Measurements from ENCODE around the gene SMIM24.
"Not testable (repeated sequence)": the region's sequence is repeated elsewhere in the genome, so short reads cannot be mapped to it uniquely, and the experiment has no call there.

The SMIM24 gene

DNA sequence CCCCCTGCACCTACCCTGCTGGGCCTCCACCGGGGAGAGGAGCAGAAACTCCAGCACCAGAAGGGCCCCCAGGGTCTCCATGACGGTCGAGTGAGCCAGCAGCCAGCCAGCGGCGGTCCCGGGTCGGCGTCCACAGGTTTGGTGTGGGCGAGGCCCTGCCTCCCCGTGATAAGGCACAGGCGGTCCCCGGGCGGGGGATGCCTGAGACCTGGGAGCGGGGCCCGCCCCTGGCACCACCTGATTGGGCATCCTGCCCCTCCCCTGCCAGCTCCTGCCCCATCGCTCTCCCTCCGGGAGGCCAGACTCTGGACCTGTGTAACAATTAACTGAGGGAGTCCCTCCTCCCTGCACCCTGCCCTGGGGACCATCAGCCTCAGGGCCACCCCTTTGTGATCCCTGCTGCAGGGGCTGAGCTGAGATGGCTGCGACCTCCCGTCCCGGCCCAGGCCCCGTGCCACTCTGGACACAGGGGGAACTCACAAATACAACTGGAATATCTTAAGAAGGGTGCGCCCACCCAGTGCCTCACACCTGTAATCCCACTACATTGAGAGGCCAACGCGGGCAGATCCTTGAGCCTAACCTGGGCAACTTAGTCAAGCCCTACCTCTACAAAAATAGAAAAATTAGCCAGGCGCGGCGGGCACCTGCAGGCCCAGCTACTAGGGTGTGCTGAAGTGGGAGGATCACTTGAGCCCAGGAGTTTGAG lies at the start of gene SMIM24:
SMIM24 (minus strand) TSS at position 143 of the 709 bp plus-strand sequence; CDS start at position 81, 62 bp downstream.
- DNase-seq (ENCODE audit: low spot score) = no peak

DNA sequence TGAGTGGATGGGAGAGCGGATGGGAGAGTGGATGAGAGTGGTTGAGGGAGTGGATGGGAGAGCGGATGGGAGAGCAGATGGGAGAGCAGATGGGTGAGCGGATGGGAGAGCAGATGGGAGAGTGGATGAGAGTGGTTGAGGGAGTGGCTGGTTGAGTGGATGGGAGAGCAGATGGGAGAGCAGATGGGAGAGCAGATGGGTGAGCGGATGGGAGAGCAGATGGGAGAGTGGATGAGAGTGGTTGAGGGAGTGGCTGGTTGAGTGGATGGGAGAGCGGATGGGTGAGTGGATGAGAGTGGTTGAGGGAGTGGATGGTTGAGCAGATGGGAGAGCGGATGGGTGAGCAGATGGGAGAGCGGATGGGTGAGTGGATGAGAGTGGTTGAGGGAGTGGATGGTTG lies 49.0 kb upstream of the SMIM24 start:
- DNase-seq (ENCODE audit: low spot score) = not testable (repeated sequence)

DNA sequence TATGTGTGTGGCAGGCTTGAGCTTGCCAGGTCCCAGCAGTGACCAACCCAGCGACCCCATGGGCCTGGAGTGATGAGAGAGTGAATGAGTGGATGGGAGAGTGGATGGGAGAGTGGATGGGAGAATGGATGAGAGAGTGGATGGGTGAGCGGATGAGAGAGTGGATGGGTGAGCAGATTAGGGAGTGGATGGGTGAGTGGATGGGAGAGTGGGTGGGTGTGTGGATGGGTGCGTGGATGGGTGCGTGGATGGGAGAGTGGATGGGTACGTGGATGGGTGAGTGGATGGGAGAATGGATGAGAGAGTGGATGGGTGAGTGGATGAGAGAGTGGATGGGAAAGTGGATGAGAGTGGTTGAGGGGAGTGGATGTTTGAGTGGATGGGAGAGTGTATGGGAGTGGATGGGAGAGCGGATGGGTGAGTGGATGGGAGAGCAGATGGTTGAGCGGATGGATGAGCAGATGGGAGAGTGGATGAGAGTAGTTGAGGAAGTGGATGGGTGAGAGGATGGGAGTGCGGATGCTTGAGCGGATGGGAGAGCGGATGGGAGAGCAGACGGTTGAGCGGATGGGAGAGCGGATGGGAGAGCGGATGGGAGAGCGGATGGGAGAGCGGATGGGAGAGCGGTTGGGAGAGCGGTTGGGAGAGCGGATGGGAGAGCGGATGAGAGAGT lies 48.4 kb upstream of the SMIM24 start:
- DNase-seq (ENCODE audit: low spot score) = no peak

DNA sequence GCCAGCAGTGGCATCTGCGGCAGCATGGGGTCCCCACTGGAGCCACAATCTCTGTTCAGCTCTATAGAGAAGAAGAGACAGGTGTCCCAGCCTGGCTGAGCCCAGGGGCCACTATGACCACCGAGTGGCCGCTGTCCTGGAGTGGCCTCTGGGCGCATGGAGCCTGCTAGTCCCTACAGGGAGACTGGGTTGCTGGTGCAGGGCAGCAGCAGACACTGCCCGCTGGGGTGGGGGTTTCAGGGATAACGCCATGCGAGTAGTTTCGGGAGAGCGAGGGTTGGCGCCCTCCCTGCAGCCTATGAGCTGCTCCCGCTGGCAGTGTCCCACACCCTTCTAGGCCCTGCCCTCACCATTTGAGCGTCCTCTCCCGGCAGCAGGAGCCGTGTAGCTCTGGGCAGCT lies 47.8 kb upstream of the SMIM24 start:
- no peak for DNase-seq (ENCODE audit: low spot score)

DNA sequence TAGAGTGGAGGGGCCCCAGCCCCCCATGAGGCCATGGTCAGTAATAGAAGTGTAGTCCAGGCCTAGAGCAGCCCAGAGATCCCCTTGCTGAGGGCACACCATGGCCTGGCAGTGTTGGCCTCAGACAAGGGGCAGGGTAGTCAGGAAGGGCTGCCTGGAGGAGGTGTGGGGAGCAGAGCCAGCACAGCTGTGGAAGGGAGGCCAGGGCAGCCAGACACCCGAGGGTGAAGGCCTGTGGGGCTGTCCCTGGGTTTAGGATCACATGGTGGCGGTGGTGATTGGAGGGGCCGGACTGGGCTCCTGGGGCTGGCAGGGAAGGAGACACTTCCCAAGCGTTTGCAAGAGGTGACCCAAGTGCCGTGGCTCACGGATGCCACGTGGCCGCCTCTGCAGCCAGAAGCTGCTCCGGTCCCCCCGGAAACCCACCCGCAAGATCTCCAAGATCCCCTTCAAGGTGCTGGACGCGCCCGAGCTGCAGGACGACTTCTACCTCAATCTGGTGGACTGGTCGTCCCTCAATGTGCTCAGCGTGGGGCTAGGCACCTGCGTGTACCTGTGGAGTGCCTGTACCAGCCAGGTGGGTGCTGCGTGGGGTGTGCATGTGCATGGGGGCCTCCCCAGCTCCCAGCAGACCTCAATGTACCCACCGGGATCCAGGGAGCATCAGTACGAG lies 47.0 kb upstream of the SMIM24 start:
- no peak for DNase-seq (ENCODE audit: low spot score)

DNA sequence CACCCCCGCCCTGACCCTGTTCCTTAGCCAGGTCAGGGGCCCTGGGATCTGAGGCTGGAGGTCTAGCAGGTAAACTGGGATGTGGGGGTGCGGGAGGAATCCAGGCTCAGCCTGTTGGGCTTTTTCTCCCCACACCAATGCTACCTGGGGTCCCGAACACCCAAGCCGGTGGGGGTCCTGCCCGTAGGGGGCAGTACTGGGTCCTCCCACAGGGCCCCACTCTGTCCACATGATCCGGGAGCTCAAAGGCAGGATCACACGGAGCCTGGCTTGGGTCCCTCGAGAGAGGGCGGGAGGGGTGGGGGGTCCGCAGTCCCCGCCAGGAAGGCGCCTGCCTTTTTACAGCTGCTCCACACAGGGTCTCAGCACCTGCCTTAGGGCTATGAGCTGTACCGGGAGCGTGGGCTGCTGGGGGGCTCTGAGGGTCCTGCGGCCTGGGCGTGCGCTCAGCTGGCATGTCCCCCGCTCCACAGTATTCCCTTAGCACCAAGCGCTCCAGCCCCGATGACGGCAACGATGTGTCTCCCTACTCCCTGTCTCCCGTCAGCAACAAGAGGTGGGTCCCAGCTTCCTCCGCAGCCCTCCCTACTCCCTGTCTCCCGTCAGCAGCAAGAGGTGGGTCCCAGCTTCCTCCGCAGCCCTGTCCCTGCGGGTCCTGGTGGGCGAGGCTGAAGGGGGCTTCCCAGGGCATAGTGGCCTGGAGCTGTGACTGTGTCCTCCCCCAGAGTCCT lies 46.3 kb upstream of the SMIM24 start:
- DNase-seq (ENCODE audit: low spot score) = no peak

DNA sequence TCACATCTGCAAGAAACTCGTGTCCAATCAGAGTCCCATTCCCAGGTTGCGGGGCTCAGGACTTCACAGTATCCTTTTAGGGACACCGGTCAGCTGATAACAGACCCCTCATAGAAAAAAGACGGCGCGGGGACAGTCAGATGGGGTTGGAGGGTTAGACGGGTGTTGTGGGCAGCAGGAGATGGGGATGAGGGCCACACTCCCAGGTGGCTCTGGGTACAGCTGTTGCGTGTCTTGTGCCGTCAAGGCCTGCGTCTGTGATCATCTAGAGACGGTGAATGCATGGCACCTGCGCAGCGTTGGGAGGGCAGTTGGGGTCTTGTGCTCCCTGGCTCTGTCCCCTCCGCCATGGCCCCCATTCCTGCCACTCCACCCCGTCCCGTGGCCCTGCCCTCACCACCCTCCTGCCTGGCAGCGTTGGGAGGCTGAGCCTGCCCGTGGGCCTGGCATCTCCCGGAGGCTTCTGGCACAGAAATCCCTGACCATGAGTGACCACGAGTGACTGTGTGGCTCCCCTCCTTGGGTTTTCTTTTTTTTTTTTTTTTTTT lies 44.7 kb upstream of the SMIM24 start:
- DNase-seq (ENCODE audit: low spot score) = no peak

DNA sequence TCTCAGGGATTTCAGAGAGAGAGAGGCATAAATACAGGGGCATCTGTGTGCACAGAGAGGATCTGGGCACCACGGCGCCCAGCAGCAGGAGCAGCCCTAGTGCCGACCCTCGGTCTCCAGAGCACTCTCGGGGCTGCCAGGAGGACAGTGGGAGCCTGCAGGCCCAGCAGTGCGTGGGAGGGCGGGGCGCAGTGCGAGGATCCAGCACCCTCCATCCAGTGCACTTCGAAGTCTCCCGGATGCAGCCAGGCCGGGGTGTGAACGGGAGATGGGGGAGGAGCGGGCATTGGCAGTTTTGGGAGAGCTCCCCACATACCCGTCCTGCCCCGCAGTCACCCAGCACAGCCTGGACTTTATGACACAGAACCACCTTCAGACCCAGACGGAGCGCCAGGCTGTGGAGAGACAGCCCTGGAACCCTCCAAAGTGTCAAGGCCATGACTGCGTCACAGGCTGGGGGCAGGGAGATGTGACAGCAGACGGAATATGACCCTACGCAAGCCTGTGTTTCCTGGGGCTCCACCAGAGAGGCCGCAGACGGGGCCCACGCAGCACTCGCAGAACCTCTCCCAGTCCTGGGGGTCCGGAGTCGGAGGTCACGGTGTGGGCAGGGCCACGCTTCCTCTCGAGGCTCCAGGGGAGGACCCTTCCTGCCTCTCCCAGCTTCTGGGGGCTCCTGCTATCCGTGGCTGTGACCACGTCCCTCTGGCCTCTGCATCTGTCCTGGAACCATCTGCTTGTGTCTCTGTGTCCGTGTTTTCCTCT lies 43.9 kb upstream of the SMIM24 start:
- no peak for DNase-seq (ENCODE audit: low spot score)

DNA sequence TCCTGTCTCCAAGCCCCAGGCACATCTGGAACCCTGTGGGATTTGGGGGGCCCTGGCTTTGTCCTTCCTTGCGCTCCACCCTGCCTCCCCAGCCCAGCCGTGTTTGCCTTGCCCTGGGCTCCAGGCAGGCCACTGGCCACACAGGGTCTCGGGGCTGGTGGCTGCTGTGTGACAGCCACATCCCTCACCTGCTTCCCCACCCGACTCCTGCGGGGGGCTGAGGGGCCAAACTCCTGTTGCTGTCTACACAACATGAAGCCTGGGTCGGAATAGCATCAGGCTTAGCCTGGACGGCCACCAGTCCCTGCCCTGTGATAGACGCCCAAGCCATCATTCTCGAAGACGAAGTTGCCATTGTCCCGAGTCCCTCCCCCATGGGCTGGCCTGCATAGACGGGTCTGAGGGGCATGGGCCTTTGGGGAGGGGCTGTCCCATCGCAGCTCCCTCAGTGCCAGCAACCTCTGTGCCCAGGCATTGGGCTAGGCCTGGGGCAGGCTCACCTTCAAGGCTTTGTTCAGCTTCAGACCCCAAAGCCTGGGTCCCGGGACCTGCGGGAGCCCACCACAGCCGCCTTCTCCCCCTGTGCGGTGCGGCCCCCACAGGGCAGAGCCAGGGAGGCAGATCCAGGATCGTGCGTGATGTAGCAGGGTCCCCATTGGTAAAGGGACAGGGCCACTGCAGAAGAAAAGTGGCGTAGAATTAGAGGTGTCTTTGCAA lies 43.2 kb upstream of the SMIM24 start:
- DNase-seq (ENCODE audit: low spot score) = no peak

DNA sequence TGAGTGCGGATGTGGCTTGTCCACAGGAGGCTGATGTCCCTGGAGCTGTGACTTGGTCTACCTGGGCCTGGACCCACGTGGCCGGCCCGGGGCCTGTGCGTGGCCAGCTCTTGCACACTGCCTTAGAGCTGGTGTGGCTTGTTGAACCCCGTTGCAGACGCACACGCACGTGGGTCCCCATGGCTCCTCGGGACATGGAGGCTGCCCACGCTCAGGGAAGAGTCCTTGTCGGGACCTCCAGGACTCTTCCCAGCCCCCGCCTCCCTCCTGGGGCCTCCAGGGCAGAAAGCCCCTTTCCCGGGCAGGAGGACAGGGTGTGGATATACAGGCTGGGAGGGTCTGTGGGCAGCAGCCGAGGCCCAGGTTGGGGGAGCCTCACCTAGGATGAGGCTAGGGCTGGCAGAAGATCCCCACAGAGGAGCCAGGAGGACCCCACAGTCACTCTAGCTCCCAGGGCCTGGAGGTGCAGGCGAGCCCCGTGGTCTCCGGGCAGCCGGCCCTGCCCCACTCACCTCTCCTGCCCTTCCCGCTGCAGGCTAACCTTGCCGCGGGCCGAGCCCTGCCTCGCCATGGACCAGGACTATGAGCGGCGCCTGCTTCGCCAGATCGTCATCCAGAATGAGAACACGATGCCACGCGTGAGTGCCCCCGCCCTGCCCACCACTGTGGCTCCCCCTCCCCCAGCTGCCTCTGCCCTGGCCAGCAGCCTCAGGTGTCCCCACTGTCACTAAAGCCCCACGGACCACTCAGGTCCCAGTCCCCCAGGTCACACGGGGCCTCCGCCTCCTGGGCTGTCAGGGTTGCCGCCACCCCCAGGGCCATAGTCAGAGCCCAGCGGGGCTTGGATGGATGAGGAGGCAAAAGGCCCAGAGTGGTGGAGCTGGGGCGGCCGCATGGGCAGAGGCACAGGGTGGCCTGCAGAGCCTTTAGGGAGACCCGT lies 42.4 kb upstream of the SMIM24 start:
- no peak for DNase-seq (ENCODE audit: low spot score)

DNA sequence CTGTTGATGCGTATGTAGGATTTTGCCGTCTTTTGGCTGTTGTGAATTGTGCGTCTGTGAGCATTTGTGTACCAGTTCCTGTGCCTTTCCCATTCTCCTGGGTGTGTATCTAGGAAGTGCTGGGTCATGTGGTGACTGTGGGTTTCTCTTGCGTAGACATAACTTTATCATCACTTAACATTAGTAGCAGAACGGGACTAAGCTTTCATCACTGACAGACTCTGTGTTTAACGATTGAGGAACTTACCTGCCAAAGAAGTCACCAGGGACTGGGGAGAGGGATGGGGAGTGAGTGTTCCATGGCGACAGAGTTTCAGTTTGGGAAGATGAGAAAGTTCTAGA lies 40.8 kb upstream of the SMIM24 start:
- no peak for DNase-seq (ENCODE audit: low spot score)

DNA sequence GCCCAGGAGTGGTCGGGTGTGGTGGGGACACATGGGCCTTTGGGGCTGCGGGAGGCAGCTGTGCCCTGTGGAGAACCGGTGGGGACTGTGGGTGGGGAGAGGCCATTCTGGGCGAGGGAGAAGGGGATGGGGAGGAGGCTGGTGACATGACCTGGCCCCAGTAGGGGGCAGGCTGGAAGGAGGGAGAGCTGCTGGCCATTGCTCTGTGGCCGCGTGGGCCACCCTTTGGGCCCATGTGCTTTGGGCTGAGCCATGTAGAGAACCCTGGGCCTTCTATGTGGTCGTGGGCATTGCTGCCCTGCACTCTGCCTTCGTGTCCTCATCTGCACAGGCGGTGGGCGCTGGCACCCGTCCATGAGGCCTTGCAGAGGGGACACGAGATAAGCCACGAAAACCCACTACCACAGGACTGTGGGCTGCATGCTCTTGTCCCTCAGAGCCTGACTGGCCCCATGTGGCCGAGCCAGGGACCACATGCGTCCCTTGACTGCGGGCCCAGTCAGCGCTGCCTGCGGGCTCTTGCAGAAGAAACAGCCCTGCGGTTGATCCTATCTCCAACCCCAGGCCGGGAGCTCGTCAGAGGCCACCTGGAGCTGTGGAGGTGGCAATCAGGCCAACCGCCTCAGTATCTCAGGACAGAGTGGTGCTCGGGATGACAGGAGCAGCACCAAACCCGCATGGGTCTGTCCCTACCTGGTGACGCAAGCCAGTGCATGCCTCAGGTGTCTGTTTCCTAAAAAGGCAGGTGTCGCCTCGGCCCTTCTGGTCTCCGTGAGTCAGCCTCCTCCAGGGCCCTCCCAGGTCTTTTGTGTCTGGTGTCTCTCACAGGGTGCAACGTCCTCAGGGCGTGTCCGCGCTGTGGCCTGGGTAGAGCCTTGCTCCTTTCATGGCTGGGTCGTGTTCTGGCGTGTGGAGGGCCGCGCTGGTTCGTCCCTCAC lies 40.1 kb upstream of the SMIM24 start:
- no peak for DNase-seq (ENCODE audit: low spot score)

DNA sequence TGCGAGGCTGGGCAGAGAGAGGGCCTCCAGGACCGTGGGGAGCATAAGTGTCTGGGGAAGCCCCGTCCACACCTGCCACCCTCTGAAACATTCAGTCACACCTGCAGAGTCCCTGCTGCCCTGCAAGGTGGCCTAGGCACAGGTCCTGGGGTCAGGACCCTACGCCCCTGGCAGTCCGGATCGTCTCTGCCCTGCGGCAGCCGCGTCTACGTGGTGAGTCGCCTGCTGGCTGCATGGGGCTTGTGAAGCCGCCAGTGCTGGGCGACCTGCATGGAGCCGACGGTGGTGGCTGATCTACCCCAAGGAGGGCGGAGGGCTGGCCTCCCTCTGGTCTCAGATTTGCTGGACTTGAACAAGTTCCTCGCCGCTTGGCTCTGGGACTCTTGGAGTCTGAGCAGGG lies 38.8 kb upstream of the SMIM24 start:
- DNase-seq (ENCODE audit: low spot score) = no peak

DNA sequence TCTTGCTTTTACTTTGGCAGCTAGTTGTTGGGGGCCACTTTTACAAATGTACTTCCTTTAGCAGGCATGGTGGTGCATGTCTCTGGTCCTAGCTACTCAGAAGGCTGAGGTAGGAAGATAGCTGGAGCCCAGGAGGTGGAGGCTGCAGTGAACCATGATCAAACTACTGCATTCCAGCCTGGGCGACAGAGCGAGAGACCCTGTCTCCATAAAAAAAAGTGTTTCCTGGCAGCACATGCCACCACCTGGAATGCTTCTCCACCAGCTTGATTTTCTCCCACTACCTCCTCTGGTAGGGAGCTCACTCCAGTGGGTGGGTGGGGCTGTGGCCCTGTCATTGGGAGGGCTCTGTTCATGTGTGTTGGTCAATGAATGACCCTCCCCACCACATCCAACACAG lies 38.3 kb upstream of the SMIM24 start:
- DNase-seq (ENCODE audit: low spot score) = no peak

DNA sequence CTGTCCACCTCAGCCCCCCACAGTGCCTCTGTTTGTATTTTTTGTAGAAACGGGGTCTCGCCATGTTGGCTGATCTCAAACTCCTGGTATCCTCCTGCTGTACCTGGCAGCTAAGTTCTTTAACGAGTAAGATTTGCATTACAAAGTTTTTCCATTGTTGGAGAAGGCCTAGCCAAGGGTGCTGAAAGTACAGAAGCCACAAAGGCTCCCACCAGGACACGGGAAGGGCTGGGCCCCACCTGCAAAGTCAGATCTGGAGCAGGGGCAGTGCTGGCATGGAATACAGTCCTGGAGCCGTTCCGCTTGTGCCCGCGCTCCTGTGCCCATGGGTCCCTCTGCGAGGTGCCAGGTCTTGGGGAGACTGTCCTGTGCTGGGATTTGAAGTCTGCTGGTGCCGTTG lies 37.9 kb upstream of the SMIM24 start:
- DNase-seq (ENCODE audit: low spot score) = no peak

DNA sequence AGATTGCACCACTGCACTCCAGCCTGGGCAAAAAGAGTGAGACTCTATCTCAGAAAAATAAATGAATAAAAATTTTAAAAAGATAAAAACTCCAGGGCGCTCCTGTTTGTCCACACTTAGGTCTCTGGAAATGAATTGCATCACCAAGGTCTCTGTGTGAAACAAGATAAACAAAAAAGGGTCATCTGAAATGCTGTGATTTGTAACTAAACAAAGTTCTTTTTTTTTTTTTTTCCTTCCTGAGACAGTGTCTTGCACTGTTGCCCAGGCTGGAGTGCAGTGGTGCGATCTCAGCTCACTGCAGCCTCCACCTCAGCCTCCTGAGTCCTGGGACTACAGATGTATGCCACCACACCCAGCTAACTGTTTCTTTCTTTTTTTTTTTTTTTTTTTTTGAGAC lies 37.3 kb upstream of the SMIM24 start:
- DNase-seq (ENCODE audit: low spot score) = no peak

DNA sequence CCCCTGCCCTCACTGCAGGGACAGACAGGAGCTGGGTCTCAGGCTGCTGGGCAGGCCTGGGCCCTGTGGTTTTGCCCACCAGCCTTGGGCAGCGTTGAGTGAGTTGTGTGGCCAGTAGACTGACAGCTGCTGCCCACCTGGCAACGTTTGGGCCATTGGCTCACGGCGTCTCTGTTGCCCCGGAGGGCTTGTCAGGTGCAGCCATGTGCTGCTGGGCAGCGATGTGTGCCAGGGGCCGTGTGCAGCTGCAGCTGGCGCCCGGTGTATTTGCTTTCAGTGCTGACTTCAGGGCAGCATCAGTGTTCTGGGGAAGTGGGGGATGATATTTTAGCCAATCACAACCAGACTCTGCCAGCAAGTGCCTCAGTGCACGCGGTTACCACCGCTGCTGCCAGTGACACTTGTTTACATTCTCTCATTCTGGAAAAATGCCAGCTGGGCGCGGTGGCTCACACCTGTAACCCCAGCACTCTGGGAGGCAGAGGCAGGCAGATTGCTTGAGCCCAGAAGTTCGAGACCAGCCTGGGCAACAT lies 36.4 kb upstream of the SMIM24 start:
- DNase-seq (ENCODE audit: low spot score) = no peak

DNA sequence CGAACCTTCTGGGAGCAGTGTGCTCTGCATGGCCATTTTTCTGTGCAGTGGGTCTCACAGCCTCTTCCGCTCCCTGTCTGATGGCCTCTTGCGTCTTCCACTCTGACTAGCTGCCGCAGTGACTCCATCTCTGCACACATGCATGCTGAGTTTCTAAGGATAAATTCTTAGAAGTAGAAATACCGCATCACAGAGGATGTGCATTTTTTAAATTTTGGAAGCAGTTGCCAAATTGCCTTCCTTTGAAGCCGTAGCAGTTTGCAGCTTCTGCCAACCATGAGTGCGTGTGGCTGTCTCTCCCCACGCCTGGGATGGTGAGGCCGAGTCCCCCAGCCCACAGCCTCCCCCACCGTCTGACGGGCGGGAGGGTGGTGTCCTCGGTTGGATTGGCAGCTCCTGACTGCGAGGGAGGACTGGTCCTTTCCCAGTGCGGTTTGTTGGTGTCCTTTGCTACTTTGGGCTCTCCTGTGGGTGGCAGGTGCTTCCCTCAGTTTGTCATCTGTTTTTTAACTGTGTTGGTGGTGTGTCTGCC lies 35.6 kb upstream of the SMIM24 start:
- DNase-seq (ENCODE audit: low spot score) = no peak

All from D341Med (cell line).